Osteocyte (in vitro differentiated cells): ENCODE data around the gene SLC48A1. TPM values are rescaled to one million over a fixed set of nuclear protein-coding genes. Genes with fewer than 3 reads are reported as not detected.

ENCODE experiments used
- DNase-seq: peaks from one replicate; pipeline ENCODE4 v3.0.0; 2021; ENCODE audit warnings: mixed read lengths; ENCODE audit not compliant: unreplicated experiment; ENCODE audit errors: extremely low spot score
- H3K27ac Mint-ChIP-seq: one replicate; pipeline ENCODE4 v1.8.0; 2021; ENCODE audit warnings: mild to moderate bottlenecking, mixed read lengths; ENCODE audit not compliant: unreplicated experiment
- H3K27me3 Mint-ChIP-seq: one replicate; pipeline ENCODE4 v1.8.0; 2021; ENCODE audit warnings: mixed read lengths; ENCODE audit not compliant: unreplicated experiment
- H3K36me3 Mint-ChIP-seq: one replicate; pipeline ENCODE4 v1.8.0; 2021; ENCODE audit warnings: mixed read lengths; ENCODE audit not compliant: unreplicated experiment
- H3K4me1 Mint-ChIP-seq: one replicate; pipeline ENCODE4 v1.8.0; 2021; ENCODE audit warnings: mixed read lengths; ENCODE audit not compliant: unreplicated experiment
- H3K4me3 Mint-ChIP-seq: one replicate; pipeline ENCODE4 v1.8.0; 2021; ENCODE audit warnings: mild to moderate bottlenecking, moderate library complexity, mixed read lengths; ENCODE audit not compliant: unreplicated experiment
- H3K9me3 Mint-ChIP-seq: one replicate; pipeline ENCODE4 v1.8.0; 2021; ENCODE audit warnings: mixed read lengths; ENCODE audit not compliant: unreplicated experiment
- CTCF ChIP-seq: fragments of 200-600 bp; sonication (generic); IDR thresholded peaks from 2 replicates; pipeline ENCODE4 v1.5.0; 2021; ENCODE audit warnings: antibody characterized with exemption, mild to moderate bottlenecking, moderate library complexity
- total RNA-seq: library from RNA; stranded (reverse); gene quantifications from 2 replicates; pipeline ENCODE4 v1.2.1, GENCODE V29; 2021

Gene SLC48A1
- total RNA-seq, 1 donor from 2014 or later: 21.2 TPM

GRCh38 chr12:47768323-47768811, 4.7 kb upstream of the SLC48A1 start:
- Mint-ChIP-seq H3K9me3 (no peaks in the 10 kb centered on the region), H3K36me3 (no peaks in the 10 kb centered on the region), H3K4me3 (no peak overlapping the region), H3K27ac (no peak overlapping the region), H3K4me1 (peaks cover 19% of the 10 kb centered on the region), H3K27me3 (no peaks in the 10 kb centered on the region)
- no peak for TF ChIP-seq CTCF
- no peak for DNase-seq

- Mint-ChIP-seq H3K36me3 (no peaks in the 10 kb centered on the region), H3K27me3 (no peaks in the 10 kb centered on the region), H3K4me3 (no peak overlapping the region), H3K9me3 (no peaks in the 10 kb centered on the region), H3K27ac (no peak overlapping the region), H3K4me1 (peaks cover 24% of the 10 kb centered on the region)
- DNase-seq: no peak
- TF ChIP-seq CTCF: no peak
These were observed 3.6 kb upstream of the SLC48A1 start for GRCh38 chr12:47769234-47770085.

GRCh38 chr12:47770086-47770726, 2.8 kb upstream of the SLC48A1 start:
- H3K36me3 Mint-ChIP-seq: no peaks in the 10 kb centered on the region
- H3K9me3 Mint-ChIP-seq: no peaks in the 10 kb centered on the region
- no peaks in the 10 kb centered on the region for H3K27me3 Mint-ChIP-seq
- H3K27ac Mint-ChIP-seq: no peak overlapping the region
- no peak for TF ChIP-seq CTCF
- H3K4me1 Mint-ChIP-seq: peaks cover 32% of the 10 kb centered on the region
- DNase-seq: no peak
- H3K4me3 Mint-ChIP-seq: no peak overlapping the region

GRCh38 chr12:47771304-47771703, 1.7 kb upstream of the SLC48A1 start:
- H3K4me3 Mint-ChIP-seq: no peak overlapping the region
- no peak for TF ChIP-seq CTCF
- H3K27me3 Mint-ChIP-seq: no peaks in the 10 kb centered on the region
- H3K9me3 Mint-ChIP-seq: no peaks in the 10 kb centered on the region
- H3K27ac Mint-ChIP-seq: no peak overlapping the region
- H3K4me1 Mint-ChIP-seq: peaks cover 32% of the 10 kb centered on the region
- DNase-seq: no peak
- no peaks in the 10 kb centered on the region for H3K36me3 Mint-ChIP-seq

GRCh38 chr12:47772094-47772660, 861 bp upstream of the SLC48A1 start:
- DNase-seq: no peak
- Mint-ChIP-seq H3K27ac (peak overlapping the region; percentile 32), H3K4me3 (peak overlapping the region; percentile 58), H3K36me3 (no peaks in the 10 kb centered on the region), H3K27me3 (no peaks in the 10 kb centered on the region), H3K9me3 (no peaks in the 10 kb centered on the region), H3K4me1 (peaks cover 39% of the 10 kb centered on the region)
- TF ChIP-seq CTCF: no peak
